ENCODE data around the gene CTNNA3. TPM values are rescaled to one million over a fixed set of nuclear protein-coding genes. Genes with fewer than 3 reads are reported as not detected.

The CTNNA3 gene
- total and polyA plus RNA-seq, 7 donors: under 0.01 to 4.6 (median 2.4) TPM; not detected in 1

DNA sequence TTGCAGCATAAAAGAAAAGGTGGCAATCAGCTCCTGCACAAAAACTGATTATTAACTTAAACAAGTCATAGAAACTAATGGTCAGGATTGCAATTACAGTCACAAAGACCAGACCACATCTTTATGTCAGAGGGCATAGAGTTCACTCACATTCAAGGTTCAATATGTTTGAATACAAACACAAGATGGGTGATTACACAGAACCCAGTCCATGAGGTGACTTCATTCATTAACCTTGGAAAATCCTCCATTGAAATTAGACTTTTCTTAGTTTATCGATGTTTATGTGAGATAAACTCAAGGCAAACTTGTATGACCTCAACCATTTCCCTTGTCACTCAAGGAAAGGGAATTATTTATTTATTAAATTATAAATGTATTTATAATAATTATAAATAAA lies 1158.8 kb downstream of the CTNNA3 start:
- intact Hi-C loops (cut with DNase I): no loop called here
- WGBS, 2 donors: 85 to 88% methylated on average over 1 of the region's 1 CpG

GRCh38 chr10:66535439-66535838 lies 1160.6 kb downstream of the CTNNA3 start:
- intact Hi-C loops (cut with DNase I): no loop called here
- WGBS, 2 donors: 82 to 90% methylated on average over 1 of the region's 1 CpG
- no peaks in the 10 kb centered on the region for H3K27me3 ChIP-seq
- TF ChIP-seq EP300 (IDR thresholded peaks at IDR 0.05) (no peak), POLR2AphosphoS5 (IDR thresholded peaks at IDR 0.05) (no peak), POLR2A (IDR thresholded peaks at IDR 0.05) (no peak)
- TF ChIP-seq, protein P1, sequence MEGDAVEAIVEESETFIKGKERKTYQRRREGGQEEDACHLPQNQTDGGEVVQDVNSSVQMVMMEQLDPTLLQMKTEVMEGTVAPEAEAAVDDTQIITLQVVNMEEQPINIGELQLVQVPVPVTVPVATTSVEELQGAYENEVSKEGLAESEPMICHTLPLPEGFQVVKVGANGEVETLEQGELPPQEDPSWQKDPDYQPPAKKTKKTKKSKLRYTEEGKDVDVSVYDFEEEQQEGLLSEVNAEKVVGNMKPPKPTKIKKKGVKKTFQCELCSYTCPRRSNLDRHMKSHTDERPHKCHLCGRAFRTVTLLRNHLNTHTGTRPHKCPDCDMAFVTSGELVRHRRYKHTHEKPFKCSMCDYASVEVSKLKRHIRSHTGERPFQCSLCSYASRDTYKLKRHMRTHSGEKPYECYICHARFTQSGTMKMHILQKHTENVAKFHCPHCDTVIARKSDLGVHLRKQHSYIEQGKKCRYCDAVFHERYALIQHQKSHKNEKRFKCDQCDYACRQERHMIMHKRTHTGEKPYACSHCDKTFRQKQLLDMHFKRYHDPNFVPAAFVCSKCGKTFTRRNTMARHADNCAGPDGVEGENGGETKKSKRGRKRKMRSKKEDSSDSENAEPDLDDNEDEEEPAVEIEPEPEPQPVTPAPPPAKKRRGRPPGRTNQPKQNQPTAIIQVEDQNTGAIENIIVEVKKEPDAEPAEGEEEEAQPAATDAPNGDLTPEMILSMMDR (IDR thresholded peaks at IDR 0.05): no peak
- H3K4me3 ChIP-seq: no peak overlapping the region
- peaks cover 0 to 15% (median 0%) of the 10 kb centered on the region in 4 donors for H3K4me1 ChIP-seq
- no peaks in the 10 kb centered on the region for H3K36me3 ChIP-seq
- no peaks in the 10 kb centered on the region for H3K9me3 ChIP-seq
- DNase-seq: no peak
- no peak overlapping the region for H3K27ac ChIP-seq

More for the DNA sequence above, 1158.8 kb downstream of the CTNNA3 start:
- no peak overlapping the region for H3K4me3 ChIP-seq
- no peaks in the 10 kb centered on the region for H3K9me3 ChIP-seq
- H3K27me3 ChIP-seq: no peaks in the 10 kb centered on the region
- no peaks in the 10 kb centered on the region for H3K36me3 ChIP-seq
- TF ChIP-seq POLR2A (IDR thresholded peaks at IDR 0.05) (no peak), EP300 (IDR thresholded peaks at IDR 0.05) (no peak), POLR2AphosphoS5 (IDR thresholded peaks at IDR 0.05) (no peak)
- TF ChIP-seq, protein P1 (IDR thresholded peaks at IDR 0.05): no peak
- no peak overlapping the region for H3K27ac ChIP-seq
- H3K4me1 ChIP-seq: peaks cover 0 to 15% (median 0%) of the 10 kb centered on the region in 4 donors
- no peak for DNase-seq

- intact Hi-C loops (cut with DNase I): no loop called here
These were observed 1161.1 kb downstream of the CTNNA3 start for GRCh38 chr10:66534866-66535265.

DNA sequence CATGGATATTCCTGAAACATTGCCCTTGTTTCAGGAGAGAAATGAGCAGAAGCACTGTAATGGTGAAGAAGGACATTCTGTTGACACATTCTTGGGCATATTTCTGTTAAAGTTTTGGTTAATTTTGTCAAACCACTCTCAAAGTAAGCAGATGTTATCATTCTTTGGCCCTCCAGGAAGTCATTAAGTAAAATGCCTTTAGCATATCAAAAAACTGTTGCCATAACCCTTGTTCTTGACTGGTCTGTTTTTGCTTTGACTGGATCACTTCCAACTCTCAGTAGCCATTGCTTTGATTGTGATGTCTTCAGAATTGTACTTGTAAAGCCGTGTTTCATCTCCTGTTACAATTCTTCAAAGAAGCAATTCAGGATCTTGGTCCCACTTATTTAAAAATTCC lies 1174.5 kb downstream of the CTNNA3 start:
- DNase-seq: no peak
- H3K9me3 ChIP-seq: no peaks in the 10 kb centered on the region
- intact Hi-C loops (cut with DNase I): no loop called here

More at GRCh38 chr10:66534866-66535265, 1161.1 kb downstream of the CTNNA3 start:
- Histone ChIP-seq H3K27me3 (no peaks in the 10 kb centered on the region), H3K4me3 (no peak overlapping the region), H3K9me3 (no peaks in the 10 kb centered on the region), H3K27ac (no peak overlapping the region), H3K36me3 (no peaks in the 10 kb centered on the region), H3K4me1 (peaks cover 0 to 15% (median 0%) of the 10 kb centered on the region in 4 donors)
- DNase-seq: no peak
- WGBS, 2 donors: 93% methylated on average over 1 of the region's 1 CpG
- TF ChIP-seq, protein P1 (IDR thresholded peaks at IDR 0.05): no peak
- TF ChIP-seq EP300 (IDR thresholded peaks at IDR 0.05): no peak
- TF ChIP-seq POLR2A (IDR thresholded peaks at IDR 0.05): no peak
- TF ChIP-seq POLR2AphosphoS5 (IDR thresholded peaks at IDR 0.05): no peak

More for the DNA sequence above, 1174.5 kb downstream of the CTNNA3 start:
- Histone ChIP-seq H3K36me3 (no peaks in the 10 kb centered on the region), H3K27ac (no peak overlapping the region), H3K4me3 (no peak overlapping the region), H3K4me1 (no peaks in the 10 kb centered on the region), H3K27me3 (no peaks in the 10 kb centered on the region)
- TF ChIP-seq POLR2AphosphoS5 (IDR thresholded peaks at IDR 0.05) (no peak), POLR2A (IDR thresholded peaks at IDR 0.05) (no peak)
- TF ChIP-seq, protein P1 (IDR thresholded peaks at IDR 0.05): no peak
- WGBS, 2 donors: 16 to 44% methylated on average over 1 of the region's 1 CpG
